HG03159 (cell line): Measurements from ENCODE around the gene RNASE4.
"Not testable (repeated sequence)": the region's sequence is repeated elsewhere in the genome, so short reads cannot be mapped to it uniquely, and the experiment has no call there.

Experiments used
- ATAC-seq: cut with Tn5 transposase; IDR thresholded peaks from one replicate; pipeline ENCODE4 v1.9.1; 2021; ENCODE audit warnings: mild to moderate bottlenecking, moderate library complexity; ENCODE audit not compliant: unreplicated experiment

The RNASE4 gene

GRCh38 chr14:20697273-20698017 lies 13.1 kb downstream of the RNASE4 start:
- no peak for ATAC-seq

- ATAC-seq: no peak
Measured at GRCh38 chr14:20698018-20698329, 13.6 kb downstream of the RNASE4 start.

GRCh38 chr14:20698934-20699333 lies 14.6 kb downstream of the RNASE4 start:
- ATAC-seq: no peak

GRCh38 chr14:20699931-20700330 lies 15.6 kb downstream of the RNASE4 start:
- no peak for ATAC-seq

GRCh38 chr14:20700965-20701364 lies 16.6 kb downstream of the RNASE4 start:
- not testable (repeated sequence) for ATAC-seq

- no peak for ATAC-seq
Measured at GRCh38 chr14:20706657-20707355, 22.4 kb downstream of the RNASE4 start.

GRCh38 chr14:20707622-20708021 lies 23.3 kb downstream of the RNASE4 start:
- no peak for ATAC-seq

- no peak for ATAC-seq
Measured at GRCh38 chr14:20711261-20711660, 26.9 kb downstream of the RNASE4 start.

GRCh38 chr14:20711685-20712084 lies 27.3 kb downstream of the RNASE4 start:
- ATAC-seq: no peak

GRCh38 chr14:20712904-20713303 lies 28.5 kb downstream of the RNASE4 start:
- ATAC-seq: no peak

- no peak for ATAC-seq
Measured at GRCh38 chr14:20714593-20715250, 30.4 kb downstream of the RNASE4 start.

GRCh38 chr14:20719777-20720176 lies 35.4 kb downstream of the RNASE4 start:
- ATAC-seq: no peak

GRCh38 chr14:20720741-20721140 lies 36.4 kb downstream of the RNASE4 start:
- no peak for ATAC-seq

GRCh38 chr14:20722016-20722415 lies 37.7 kb downstream of the RNASE4 start:
- no peak for ATAC-seq

- ATAC-seq: no peak
Measured at GRCh38 chr14:20723488-20723887, 39.1 kb downstream of the RNASE4 start.

- ATAC-seq: not testable (repeated sequence)
Measured at GRCh38 chr14:20726121-20726520, 41.8 kb downstream of the RNASE4 start.

- ATAC-seq: no peak
Measured at GRCh38 chr14:20726531-20726930, 42.2 kb downstream of the RNASE4 start.

- no peak for ATAC-seq
Measured at GRCh38 chr14:20730891-20731290, 46.5 kb downstream of the RNASE4 start.

- no peak for ATAC-seq
Measured at GRCh38 chr14:20732477-20732876, 48.1 kb downstream of the RNASE4 start.

- ATAC-seq: no peak
Measured at GRCh38 chr14:20732979-20733635, 48.7 kb downstream of the RNASE4 start.

GRCh38 chr14:20733684-20734429 lies 49.5 kb downstream of the RNASE4 start:
- no peak for ATAC-seq
